Endothelial cell of umbilical vein (primary cell): ENCODE data around the gene ARID1B. TPM values are rescaled to one million over a fixed set of nuclear protein-coding genes. Genes with fewer than 3 reads are reported as not detected.

ENCODE experiments used
- BruUV-seq: library from RNA; stranded (reverse); fragments of 400-500 nt; replicated peaks from 2 replicates; lab custom pipeline; 2021; lab: Mats Ljungman, UMichigan
- CTCF ChIA-PET: fragments of 300-600, 350-600 bp; sonication (Branson Sonifier 250); formaldehyde crosslinking; loops from one replicate; lab custom pipeline; 2021; ENCODE audit warnings: antibody characterized with exemption, inconsistent platforms; lab: Charles Lee
- POLR2A ChIA-PET: fragments of 300-600, 350-600 bp; sonication (Branson Sonifier 250); formaldehyde crosslinking; loops from one replicate; lab custom pipeline; 2021; ENCODE audit warnings: antibody characterized with exemption, inconsistent platforms; lab: Charles Lee
- DNase-seq: peaks from one replicate; pipeline ENCODE4 v3.0.0-alpha.2; 2011; ENCODE audit warnings: low read depth, low spot score
- FAIRE-seq: peaks from 2 replicates; lab custom pipeline; 2011; peaks lifted over from hg19 to GRCh38; lab: Jason Lieb, UNC
- H2AFZ ChIP-seq: 2 replicates; pipeline ENCODE4 v1.6.0; 2012; ENCODE audit warnings: low read depth, low read length, control low read depth, inconsistent platforms
- H3K27ac ChIP-seq: 2 replicates; pipeline ENCODE4 v1.5.1; 2011; ENCODE audit warnings: low read depth, mild to moderate bottlenecking, control low read depth, low read length, moderate library complexity; ENCODE audit not compliant: insufficient read depth
- H3K27me3 ChIP-seq, 2 experiments: 2 replicates each; pipeline versions ENCODE4 v1.6.0 to v1.6.1; 2011; ENCODE audit warnings: low read length in 2 of 2, mixed read lengths in 1 of 2; ENCODE audit not compliant: control insufficient read depth in 2 of 2, insufficient read depth in 2 of 2
- H3K36me3 ChIP-seq, 2 experiments: 2 replicates in 1 of 2; 3 replicates in 1 of 2; pipeline ENCODE4 v1.5.1; 2011; ENCODE audit warnings: low read length in 2 of 2, mild to moderate bottlenecking in 1 of 2, moderate library complexity in 1 of 2; ENCODE audit not compliant: control insufficient read depth in 2 of 2, insufficient read depth in 2 of 2; ENCODE audit errors: extremely low read depth in 1 of 2
- H3K4me1 ChIP-seq: 3 replicates; pipeline ENCODE4 v1.5.1; 2011; ENCODE audit warnings: mild to moderate bottlenecking, low read length; ENCODE audit not compliant: control insufficient read depth, insufficient read depth; ENCODE audit errors: extremely low read depth
- H3K4me2 ChIP-seq: 2 replicates; pipeline ENCODE4 v1.6.1; 2011; ENCODE audit warnings: low read length, control low read depth, mixed read lengths; ENCODE audit not compliant: insufficient read depth
- H3K4me3 ChIP-seq, 3 experiments: fragments of 200-600 bp in 1 of 3; sonication (generic), shearing (Covaris generic) in 1 of 3; replicated peaks in 1 of 3; 2 replicates each; pipeline ENCODE4 v1.5.1; 2011 to 2016; ENCODE audit warnings: control low read depth in 3 of 3, low read length in 3 of 3, mild to moderate bottlenecking in 2 of 3, inconsistent platforms in 1 of 3, low read depth in 1 of 3, moderate library complexity in 1 of 3; ENCODE audit not compliant: insufficient read depth in 1 of 3
- H3K79me2 ChIP-seq: 2 replicates; pipeline ENCODE4 v1.6.0; 2012; ENCODE audit warnings: low read length, inconsistent platforms; ENCODE audit not compliant: control insufficient read depth, insufficient read depth
- H3K9ac ChIP-seq: replicated peaks from 2 replicates; pipeline ENCODE3; 2011; ENCODE audit warnings: low read length, control low read depth; ENCODE audit not compliant: insufficient read depth; ENCODE audit errors: extremely low read depth
- H3K9me1 ChIP-seq: replicated peaks from 3 replicates; pipeline ENCODE4 v1.6.0; 2011; ENCODE audit warnings: mild to moderate bottlenecking, low read length; ENCODE audit not compliant: control insufficient read depth, insufficient read depth; ENCODE audit errors: extremely low read depth
- H3K9me3 ChIP-seq: replicated peaks from 2 replicates; pipeline ENCODE4 v1.5.1; 2012; ENCODE audit warnings: low read length, inconsistent platforms; ENCODE audit not compliant: control insufficient read depth, insufficient read depth
- H4K20me1 ChIP-seq: replicated peaks from 2 replicates; pipeline ENCODE3; 2011; ENCODE audit warnings: mild to moderate bottlenecking, low read length; ENCODE audit not compliant: control insufficient read depth, insufficient read depth; ENCODE audit errors: extremely low read depth
- EZH2 ChIP-seq: IDR thresholded peaks from 2 replicates; pipeline ENCODE4 v1.6.1; 2012; ENCODE audit warnings: borderline replicate concordance, low read depth, mild to moderate bottlenecking, moderate library complexity, low read length, inconsistent platforms; ENCODE audit not compliant: severe bottlenecking
- FOS ChIP-seq: IDR thresholded peaks from 2 replicates; pipeline ENCODE4 v1.6.1; 2011; ENCODE audit warnings: mild to moderate bottlenecking, low read length, moderate library complexity, borderline replicate concordance; ENCODE audit not compliant: insufficient read depth
- GATA2 ChIP-seq: IDR thresholded peaks from 2 replicates; pipeline ENCODE4 v1.7.0; 2011; ENCODE audit warnings: low read depth, mild to moderate bottlenecking, moderate library complexity, mixed read lengths, low read length; ENCODE audit not compliant: insufficient read length, insufficient read depth
- JUN ChIP-seq: IDR thresholded peaks from 2 replicates; pipeline ENCODE4 v1.6.1; 2011; ENCODE audit warnings: borderline replicate concordance, low read depth; ENCODE audit not compliant: insufficient read length, insufficient read depth
- MYC ChIP-seq: IDR thresholded peaks from one replicate; pipeline ENCODE4 v1.6.1; 2011; ENCODE audit warnings: mild to moderate bottlenecking, low read depth, low read length
- POLR2A ChIP-seq: IDR thresholded peaks from 2 replicates; pipeline ENCODE4 v1.6.1; 2012; ENCODE audit warnings: low read depth, mild to moderate bottlenecking, control low read depth, low read length
- POLR2AphosphoS5 ChIP-seq: IDR thresholded peaks from 2 replicates; pipeline ENCODE4 v1.6.1; 2012; ENCODE audit warnings: low read depth, mild to moderate bottlenecking, control low read depth, low read length, moderate library complexity; ENCODE audit not compliant: insufficient read depth
- dilution Hi-C: fragments of 300-500 bp; cut with MboI; formaldehyde crosslinking; loops from one replicate; pipeline ENCODE4 v1.15.0; 2019; ENCODE audit warnings: low sequenced_read_pairs; ENCODE audit not compliant: extremely low pct_ligation_motif_present
- intact Hi-C: fragments of 100-400 bp; cut with micrococcal nuclease; formaldehyde crosslinking; loops from one replicate; pipeline ENCODE4 v1.10.0; 2022
- polyA plus RNA-seq, 4 experiments: library from polyadenylated mRNA; depleted of rRNA in 3 of 4; stranded (reverse) in 3 of 4; unstranded in 1 of 4; fragments of >200 nt; gene quantifications; 2 replicates each; pipeline versions ENCODE4 v1.2.1 to v1.2.3, GENCODE V29; 2011 to 2012; ENCODE audit warnings: missing spikeins in 1 of 4
- total RNA-seq: library from RNA; stranded (reverse); gene quantifications from 2 replicates; pipeline ENCODE4 v1.2.3, GENCODE V29; 2021
- TF ChIP-seq, protein P1 (sequence below): IDR thresholded peaks from 2 replicates; pipeline ENCODE4 v1.6.1; 2011; ENCODE audit not compliant: insufficient read depth, insufficient read length
- TF ChIP-seq, protein P2 (sequence below), 2 donors: IDR thresholded peaks; 1 replicate in 1 of 2; 2 replicates in 1 of 2; pipeline ENCODE4 v1.5.1; 2011; ENCODE audit warnings: low read length in 2 of 2, mild to moderate bottlenecking in 2 of 2, moderate library complexity in 2 of 2, control low read depth in 1 of 2, inconsistent platforms in 1 of 2, low read depth in 1 of 2; ENCODE audit not compliant: insufficient read depth in 1 of 2; ENCODE audit errors: extremely low read depth in 1 of 2

ARID1B gene
- total and polyA plus RNA-seq, 2 donors (not counting 3 experiments of a cell fraction or from before 2014, with no cell fraction given) = 21.8 to 89.5 TPM

DNA sequence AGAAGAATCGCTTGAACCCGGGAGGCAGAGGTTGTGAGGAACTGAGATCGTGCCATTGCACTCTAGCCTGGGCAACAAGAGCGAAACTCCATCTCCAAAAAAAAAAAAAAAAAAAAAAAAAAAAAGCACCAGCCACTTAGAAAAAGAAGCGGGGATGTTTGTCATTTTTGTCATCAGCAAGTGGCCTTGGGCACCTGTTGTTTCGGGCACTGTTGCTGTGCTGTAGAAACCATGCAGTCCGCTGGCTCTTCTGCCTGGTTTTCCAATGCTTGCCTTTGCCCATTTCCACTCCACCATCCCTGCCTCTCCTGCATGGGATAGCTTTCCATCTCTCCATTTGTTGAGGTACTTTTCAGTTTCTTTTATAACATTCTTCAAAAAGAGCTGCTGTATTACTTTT is 129.3 kb downstream of the ARID1B start:
- H3K36me3 ChIP-seq = no peaks in the 10 kb centered on the region
- no peak overlapping the region for H2AFZ ChIP-seq
- no peak overlapping the region for H3K9ac ChIP-seq
- H3K4me2 ChIP-seq = no peak overlapping the region
- ChIA-PET POLR2A (no interaction called here), CTCF (interaction anchor here (1.1 to 1.5 kb wide), 3 partner anchors 19 to 34 kb away, joined by 3 to 4 read pairs (median 3); no protein-coding TSS in a partner anchor)
- DNase-seq (no peak), FAIRE-seq (no peak)
- no peak overlapping the region for H3K4me3 ChIP-seq
- H3K27ac ChIP-seq = no peak overlapping the region
- dilution Hi-C loops (no loop called here), intact Hi-C loops (no loop called here)
- TF ChIP-seq FOS = no peak
- TF ChIP-seq JUN = no peak
- TF ChIP-seq, protein P1, sequence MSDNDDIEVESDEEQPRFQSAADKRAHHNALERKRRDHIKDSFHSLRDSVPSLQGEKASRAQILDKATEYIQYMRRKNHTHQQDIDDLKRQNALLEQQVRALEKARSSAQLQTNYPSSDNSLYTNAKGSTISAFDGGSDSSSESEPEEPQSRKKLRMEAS = no peak
- TF ChIP-seq MYC = no peak
- no peak for TF ChIP-seq POLR2A
- TF ChIP-seq POLR2AphosphoS5 = no peak
- no peak for TF ChIP-seq EZH2
- TF ChIP-seq, protein P2, sequence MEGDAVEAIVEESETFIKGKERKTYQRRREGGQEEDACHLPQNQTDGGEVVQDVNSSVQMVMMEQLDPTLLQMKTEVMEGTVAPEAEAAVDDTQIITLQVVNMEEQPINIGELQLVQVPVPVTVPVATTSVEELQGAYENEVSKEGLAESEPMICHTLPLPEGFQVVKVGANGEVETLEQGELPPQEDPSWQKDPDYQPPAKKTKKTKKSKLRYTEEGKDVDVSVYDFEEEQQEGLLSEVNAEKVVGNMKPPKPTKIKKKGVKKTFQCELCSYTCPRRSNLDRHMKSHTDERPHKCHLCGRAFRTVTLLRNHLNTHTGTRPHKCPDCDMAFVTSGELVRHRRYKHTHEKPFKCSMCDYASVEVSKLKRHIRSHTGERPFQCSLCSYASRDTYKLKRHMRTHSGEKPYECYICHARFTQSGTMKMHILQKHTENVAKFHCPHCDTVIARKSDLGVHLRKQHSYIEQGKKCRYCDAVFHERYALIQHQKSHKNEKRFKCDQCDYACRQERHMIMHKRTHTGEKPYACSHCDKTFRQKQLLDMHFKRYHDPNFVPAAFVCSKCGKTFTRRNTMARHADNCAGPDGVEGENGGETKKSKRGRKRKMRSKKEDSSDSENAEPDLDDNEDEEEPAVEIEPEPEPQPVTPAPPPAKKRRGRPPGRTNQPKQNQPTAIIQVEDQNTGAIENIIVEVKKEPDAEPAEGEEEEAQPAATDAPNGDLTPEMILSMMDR (IDR thresholded peaks at IDR 0.05; ENCODE audit: extremely low read depth in 1 of 2, insufficient read depth in 1 of 2, low read depth in 1 of 2, low read length in 2 of 2) = no peak
- no peak for TF ChIP-seq GATA2
- H4K20me1 ChIP-seq = no peaks in the 10 kb centered on the region
- no TSS peak for BruUV-seq
- H3K27me3 ChIP-seq = no peaks in the 10 kb centered on the region
- peaks cover 11% of the 10 kb centered on the region for H3K79me2 ChIP-seq
- no peaks in the 10 kb centered on the region for H3K9me3 ChIP-seq
- no peaks in the 10 kb centered on the region for H3K9me1 ChIP-seq
- peaks cover 8% of the 10 kb centered on the region for H3K4me1 ChIP-seq
